ENCODE data around the gene SNTN.

Gene SNTN

GRCh38 chr3:63656786-63657185 is 4.3 kb downstream of the SNTN start:
- H3K36me3 ChIP-seq = no peaks in the 10 kb centered on the region
- no peaks in the 10 kb centered on the region for H3K27me3 ChIP-seq
- TF ChIP-seq, protein P1, sequence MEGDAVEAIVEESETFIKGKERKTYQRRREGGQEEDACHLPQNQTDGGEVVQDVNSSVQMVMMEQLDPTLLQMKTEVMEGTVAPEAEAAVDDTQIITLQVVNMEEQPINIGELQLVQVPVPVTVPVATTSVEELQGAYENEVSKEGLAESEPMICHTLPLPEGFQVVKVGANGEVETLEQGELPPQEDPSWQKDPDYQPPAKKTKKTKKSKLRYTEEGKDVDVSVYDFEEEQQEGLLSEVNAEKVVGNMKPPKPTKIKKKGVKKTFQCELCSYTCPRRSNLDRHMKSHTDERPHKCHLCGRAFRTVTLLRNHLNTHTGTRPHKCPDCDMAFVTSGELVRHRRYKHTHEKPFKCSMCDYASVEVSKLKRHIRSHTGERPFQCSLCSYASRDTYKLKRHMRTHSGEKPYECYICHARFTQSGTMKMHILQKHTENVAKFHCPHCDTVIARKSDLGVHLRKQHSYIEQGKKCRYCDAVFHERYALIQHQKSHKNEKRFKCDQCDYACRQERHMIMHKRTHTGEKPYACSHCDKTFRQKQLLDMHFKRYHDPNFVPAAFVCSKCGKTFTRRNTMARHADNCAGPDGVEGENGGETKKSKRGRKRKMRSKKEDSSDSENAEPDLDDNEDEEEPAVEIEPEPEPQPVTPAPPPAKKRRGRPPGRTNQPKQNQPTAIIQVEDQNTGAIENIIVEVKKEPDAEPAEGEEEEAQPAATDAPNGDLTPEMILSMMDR (IDR thresholded peaks at IDR 0.05) = no peak
- H3K4me1 ChIP-seq (ENCODE audit: control insufficient read depth in 1 of 2, insufficient read depth in 1 of 2, low read depth in 1 of 2, low read length in 1 of 2) = no peaks in the 10 kb centered on the region
- no peak overlapping the region for H3K4me3 ChIP-seq (ENCODE audit: low read depth in 1 of 2, low read length in 1 of 2)
- H3K27ac ChIP-seq = no peak overlapping the region
- H3K9me3 ChIP-seq = no peaks in the 10 kb centered on the region

GRCh38 chr3:63661242-63661641 is 8.8 kb downstream of the SNTN start:
- Histone ChIP-seq H3K4me1 (ENCODE audit: control insufficient read depth in 1 of 2, insufficient read depth in 1 of 2, low read depth in 1 of 2, low read length in 1 of 2) (no peaks in the 10 kb centered on the region), H3K9me3 (no peaks in the 10 kb centered on the region), H3K27ac (no peak overlapping the region), H3K27me3 (no peaks in the 10 kb centered on the region), H3K4me3 (ENCODE audit: low read depth in 1 of 2, low read length in 1 of 2) (no peak overlapping the region), H3K36me3 (no peaks in the 10 kb centered on the region)
- TF ChIP-seq, protein P1 (IDR thresholded peaks at IDR 0.05) = no peak

- no peaks in the 10 kb centered on the region for H3K36me3 ChIP-seq
- TF ChIP-seq, protein P1 (IDR thresholded peaks at IDR 0.05) = no peak
These were observed 9.5 kb downstream of the SNTN start for GRCh38 chr3:63662011-63662410.

DNA sequence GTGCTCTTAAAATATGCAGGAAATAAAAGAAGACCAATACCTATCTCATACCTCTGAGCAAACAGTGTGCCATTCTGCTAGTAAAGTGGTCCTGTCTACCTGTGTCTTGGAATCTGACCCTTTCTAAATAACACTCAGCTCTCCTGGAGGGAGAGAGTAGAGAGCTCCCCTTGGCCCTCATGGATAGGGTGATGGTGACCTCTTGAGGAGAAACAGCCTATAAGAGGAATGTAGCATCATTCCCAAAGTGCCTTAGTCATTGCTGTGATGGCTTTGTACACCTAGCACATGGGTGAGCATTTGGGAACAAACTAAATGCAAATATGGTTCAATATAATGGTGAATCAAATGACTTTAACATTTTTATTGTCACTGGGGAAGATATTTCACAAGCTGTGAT is 10.0 kb downstream of the SNTN start:
- Histone ChIP-seq H3K9me3 (no peaks in the 10 kb centered on the region), H3K27me3 (no peaks in the 10 kb centered on the region), H3K36me3 (no peaks in the 10 kb centered on the region), H3K27ac (no peak overlapping the region), H3K4me1 (ENCODE audit: control insufficient read depth in 1 of 2, insufficient read depth in 1 of 2, low read depth in 1 of 2, low read length in 1 of 2) (no peaks in the 10 kb centered on the region), H3K4me3 (ENCODE audit: low read depth in 1 of 2, low read length in 1 of 2) (no peak overlapping the region)
- TF ChIP-seq, protein P1 (IDR thresholded peaks at IDR 0.05) = no peak

More at GRCh38 chr3:63662011-63662410, 9.5 kb downstream of the SNTN start:
- no peaks in the 10 kb centered on the region for H3K9me3 ChIP-seq
- H3K27ac ChIP-seq = no peak overlapping the region
- H3K4me1 ChIP-seq (ENCODE audit: control insufficient read depth in 1 of 2, insufficient read depth in 1 of 2, low read depth in 1 of 2, low read length in 1 of 2) = no peaks in the 10 kb centered on the region
- no peaks in the 10 kb centered on the region for H3K27me3 ChIP-seq
- no peak overlapping the region for H3K4me3 ChIP-seq (ENCODE audit: low read depth in 1 of 2, low read length in 1 of 2)

GRCh38 chr3:63670544-63670943 is 18.1 kb downstream of the SNTN start:
- H3K9me3 ChIP-seq = no peaks in the 10 kb centered on the region
- no peaks in the 10 kb centered on the region for H3K36me3 ChIP-seq
- no peaks in the 10 kb centered on the region for H3K27me3 ChIP-seq
- no peak overlapping the region for H3K4me3 ChIP-seq (ENCODE audit: low read depth in 1 of 2, low read length in 1 of 2)
- H3K4me1 ChIP-seq (ENCODE audit: control insufficient read depth in 1 of 2, insufficient read depth in 1 of 2, low read depth in 1 of 2, low read length in 1 of 2) = no peaks in the 10 kb centered on the region
- TF ChIP-seq, protein P1 (IDR thresholded peaks at IDR 0.05) = no peak
- no peak overlapping the region for H3K27ac ChIP-seq

GRCh38 chr3:63673111-63673510 is 20.6 kb downstream of the SNTN start:
- TF ChIP-seq, protein P1 (IDR thresholded peaks at IDR 0.05) = no peak
- H3K9me3 ChIP-seq = no peaks in the 10 kb centered on the region
- no peak overlapping the region for H3K4me3 ChIP-seq (ENCODE audit: low read depth in 1 of 2, low read length in 1 of 2)
- H3K4me1 ChIP-seq (ENCODE audit: control insufficient read depth in 1 of 2, insufficient read depth in 1 of 2, low read depth in 1 of 2, low read length in 1 of 2) = no peaks in the 10 kb centered on the region
- no peak overlapping the region for H3K27ac ChIP-seq
- H3K36me3 ChIP-seq = no peaks in the 10 kb centered on the region
- no peaks in the 10 kb centered on the region for H3K27me3 ChIP-seq
